ENCODE data around the gene PIK3IP1.

- TF ChIP-seq REST (IDR thresholded peaks at IDR 0.05; ENCODE audit: insufficient read depth in 1 of 2, low read depth in 2 of 2, low read length in 2 of 2), result no peak
- no peak for TF ChIP-seq SIN3A (IDR thresholded peaks at IDR 0.05; ENCODE audit: borderline replicate concordance, insufficient read depth, low read length)
- no peak for TF ChIP-seq POLR2AphosphoS5 (IDR thresholded peaks at IDR 0.05; ENCODE audit: low read depth, low read length)
These were observed 40.6 kb upstream of the PIK3IP1 start for GRCh38 chr22:31332886-31333285.
